ENCODE measurements around the gene PIP5K1B.

Gene PIP5K1B

GRCh38 chr9:68775003-68775730 lies 70.1 kb downstream of the PIP5K1B start:
- peak; percentile 63 for DNase-seq (ENCODE audit: low read depth)

GRCh38 chr9:68777070-68777763 lies 72.2 kb downstream of the PIP5K1B start:
- peak; percentile 12 for DNase-seq (ENCODE audit: low read depth)

- DNase-seq (ENCODE audit: low read depth), result no peak
Observed at GRCh38 chr9:68778635-68779034, 73.6 kb downstream of the PIP5K1B start.

- peak; percentile 94 for DNase-seq (ENCODE audit: low read depth)
Observed at GRCh38 chr9:68779558-68780379, 74.7 kb downstream of the PIP5K1B start.

GRCh38 chr9:68780380-68780712 lies 75.3 kb downstream of the PIP5K1B start:
- DNase-seq (ENCODE audit: low read depth), result no peak

- peak; percentile 18 for DNase-seq (ENCODE audit: low read depth)
Observed at GRCh38 chr9:68780720-68781119, 75.7 kb downstream of the PIP5K1B start.

- no peak for DNase-seq (ENCODE audit: low read depth)
Observed at GRCh38 chr9:68781928-68782327, 76.9 kb downstream of the PIP5K1B start.

GRCh38 chr9:68782546-68782945 lies 77.5 kb downstream of the PIP5K1B start:
- no peak for DNase-seq (ENCODE audit: low read depth)

- no peak for DNase-seq (ENCODE audit: low read depth)
Observed at GRCh38 chr9:68785965-68786364, 80.9 kb downstream of the PIP5K1B start.

- DNase-seq (ENCODE audit: low read depth), result no peak
Observed at GRCh38 chr9:68791169-68791568, 86.1 kb downstream of the PIP5K1B start.

GRCh38 chr9:68793605-68794343 lies 88.7 kb downstream of the PIP5K1B start:
- no peak for DNase-seq (ENCODE audit: low read depth)

- no peak for DNase-seq (ENCODE audit: low read depth)
Observed at GRCh38 chr9:68794898-68795297, 89.9 kb downstream of the PIP5K1B start.

- no peak for DNase-seq (ENCODE audit: low read depth)
Observed at GRCh38 chr9:68795411-68795810, 90.4 kb downstream of the PIP5K1B start.

- no peak for DNase-seq (ENCODE audit: low read depth)
Observed at GRCh38 chr9:68797116-68797515, 92.1 kb downstream of the PIP5K1B start.

- no peak for DNase-seq (ENCODE audit: low read depth)
Observed at GRCh38 chr9:68798423-68798822, 93.4 kb downstream of the PIP5K1B start.

GRCh38 chr9:68800836-68801235 lies 95.8 kb downstream of the PIP5K1B start:
- DNase-seq (ENCODE audit: low read depth), result no peak

GRCh38 chr9:68802525-68803015 lies 97.5 kb downstream of the PIP5K1B start:
- no peak for DNase-seq (ENCODE audit: low read depth)

GRCh38 chr9:68804911-68805889 lies 100.2 kb downstream of the PIP5K1B start:
- no peak for DNase-seq (ENCODE audit: low read depth)

GRCh38 chr9:68805890-68806517 lies 101.0 kb downstream of the PIP5K1B start:
- no peak for DNase-seq (ENCODE audit: low read depth)

- no peak for DNase-seq (ENCODE audit: low read depth)
Observed at GRCh38 chr9:68808338-68808890, 103.4 kb downstream of the PIP5K1B start.

Measured in ELR (cell line).